BE2C (cell line): Measurements from ENCODE around the gene ERGIC1.

ENCODE experiments used
- DNase-seq: peaks from one replicate; pipeline ENCODE4 v3.0.0-alpha.2; 2020
- H3K27me3 ChIP-seq: fragments of 250-450 bp; sonication (Bioruptor Pico); 2 replicates; pipeline ENCODE4 v1.5.1; 2020; ENCODE audit warnings: mild to moderate bottlenecking
- H3K36me3 ChIP-seq: fragments of 250-450 bp; sonication (Bioruptor Pico); 2 replicates; pipeline ENCODE4 v1.5.1; 2020; ENCODE audit warnings: mild to moderate bottlenecking
- H3K4me1 ChIP-seq: fragments of 250-450 bp; sonication (Bioruptor Pico); 2 replicates; pipeline ENCODE4 v1.5.1; 2020
- H3K4me3 ChIP-seq: 2 replicates; pipeline ENCODE4 v1.5.1; 2011; ENCODE audit warnings: low read depth, low read length
- H3K9me3 ChIP-seq: fragments of 250-450 bp; sonication (Bioruptor Pico); 2 replicates; pipeline ENCODE4 v1.5.1; 2020
- TF ChIP-seq, protein P1 (sequence below): IDR thresholded peaks from 2 replicates; pipeline ENCODE4 v1.5.1; 2012; ENCODE audit warnings: mild to moderate bottlenecking, low read depth, low read length

The ERGIC1 gene

DNA sequence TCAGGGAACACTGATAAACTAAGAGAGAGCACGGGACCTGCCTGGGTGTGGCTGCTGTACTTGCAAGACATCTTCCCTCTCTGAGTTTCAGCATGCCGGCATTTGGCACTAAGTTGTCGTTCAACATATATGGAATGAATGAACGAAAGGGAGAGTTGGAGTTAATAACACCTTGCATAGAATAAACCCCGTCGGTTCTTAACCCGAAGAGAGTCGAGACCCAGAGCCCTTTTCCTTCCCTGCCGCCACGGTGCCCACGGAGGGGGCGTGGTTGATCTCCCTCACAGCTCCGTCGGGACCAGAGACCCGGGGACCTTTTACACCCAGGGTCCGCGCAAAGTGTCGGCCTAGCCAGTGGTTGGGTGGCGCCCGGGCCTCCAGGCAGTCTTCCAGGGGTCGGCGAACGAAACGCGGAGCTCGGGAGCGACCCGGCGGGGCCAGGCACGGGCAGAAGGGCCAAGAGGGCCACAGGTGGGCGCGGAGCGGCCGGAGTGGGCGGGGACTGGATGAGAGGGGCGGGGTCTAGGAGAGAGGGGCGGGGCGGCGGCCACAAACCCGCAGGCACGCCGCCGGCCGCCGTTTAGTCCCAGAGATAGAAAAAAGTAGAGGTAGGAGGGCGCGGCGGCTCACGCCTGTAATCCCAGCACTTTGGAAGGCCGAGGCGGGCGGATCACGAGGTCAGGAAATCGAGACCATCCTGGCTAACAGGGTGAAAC, 124.4 kb downstream of the ERGIC1 start:
- peak; percentile 76 for DNase-seq
- H3K27me3 ChIP-seq, result no peaks in the 10 kb centered on the region
- H3K4me1 ChIP-seq, result peaks cover 4% of the 10 kb centered on the region; the same call in 1 of the 2 replicates

DNA sequence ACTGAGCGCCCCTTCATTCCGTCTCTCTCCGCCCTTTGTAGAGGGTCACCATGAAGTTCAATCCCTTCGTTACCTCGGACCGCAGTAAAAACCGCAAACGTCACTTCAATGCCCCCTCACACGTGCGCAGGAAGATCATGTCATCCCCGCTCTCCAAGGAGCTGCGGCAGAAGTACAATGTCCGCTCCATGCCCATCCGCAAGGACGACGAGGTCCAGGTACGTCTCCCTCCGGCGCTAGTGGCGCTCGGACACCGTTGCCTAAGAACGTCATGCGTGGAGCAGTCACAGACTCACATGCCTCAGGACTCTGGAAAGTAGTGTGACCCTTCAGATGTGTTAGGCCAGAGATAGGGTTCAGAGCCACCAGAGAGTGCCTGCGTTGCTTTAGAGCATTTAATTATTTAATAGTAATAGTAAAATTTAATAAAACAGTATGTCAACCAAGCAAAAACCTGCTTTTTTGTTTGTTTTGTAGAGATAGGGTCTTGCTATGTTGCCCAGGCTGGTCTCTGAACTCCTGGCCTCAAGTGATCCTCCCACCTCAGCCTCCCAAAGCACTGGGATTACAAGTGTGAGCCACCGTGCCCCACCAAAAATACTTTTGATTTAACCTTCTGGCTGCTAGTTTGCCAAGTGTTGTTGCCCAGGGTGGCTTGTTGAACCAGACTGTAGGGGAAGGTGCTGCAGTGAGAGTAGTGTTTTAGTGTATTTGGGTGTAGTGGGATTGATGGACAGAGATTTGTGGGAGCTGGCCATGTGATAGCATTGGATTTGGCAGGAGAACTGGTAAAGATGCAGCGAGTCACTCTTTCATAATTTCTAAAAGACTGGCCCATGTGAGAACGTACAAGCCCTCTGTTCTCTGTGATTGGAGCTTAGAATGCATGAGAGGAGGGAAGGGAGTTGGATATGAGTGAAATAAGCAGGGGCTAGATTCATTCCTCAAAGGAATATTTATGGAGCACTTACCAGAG, 126.1 kb downstream of the ERGIC1 start:
- H3K4me1 ChIP-seq, result peaks cover 4% of the 10 kb centered on the region; the same call in 1 of the 2 replicates
- no peaks in the 10 kb centered on the region for H3K36me3 ChIP-seq
- no peak for DNase-seq
- H3K9me3 ChIP-seq, result no peaks in the 10 kb centered on the region
- H3K27me3 ChIP-seq, result no peaks in the 10 kb centered on the region
- TF ChIP-seq, protein P1, sequence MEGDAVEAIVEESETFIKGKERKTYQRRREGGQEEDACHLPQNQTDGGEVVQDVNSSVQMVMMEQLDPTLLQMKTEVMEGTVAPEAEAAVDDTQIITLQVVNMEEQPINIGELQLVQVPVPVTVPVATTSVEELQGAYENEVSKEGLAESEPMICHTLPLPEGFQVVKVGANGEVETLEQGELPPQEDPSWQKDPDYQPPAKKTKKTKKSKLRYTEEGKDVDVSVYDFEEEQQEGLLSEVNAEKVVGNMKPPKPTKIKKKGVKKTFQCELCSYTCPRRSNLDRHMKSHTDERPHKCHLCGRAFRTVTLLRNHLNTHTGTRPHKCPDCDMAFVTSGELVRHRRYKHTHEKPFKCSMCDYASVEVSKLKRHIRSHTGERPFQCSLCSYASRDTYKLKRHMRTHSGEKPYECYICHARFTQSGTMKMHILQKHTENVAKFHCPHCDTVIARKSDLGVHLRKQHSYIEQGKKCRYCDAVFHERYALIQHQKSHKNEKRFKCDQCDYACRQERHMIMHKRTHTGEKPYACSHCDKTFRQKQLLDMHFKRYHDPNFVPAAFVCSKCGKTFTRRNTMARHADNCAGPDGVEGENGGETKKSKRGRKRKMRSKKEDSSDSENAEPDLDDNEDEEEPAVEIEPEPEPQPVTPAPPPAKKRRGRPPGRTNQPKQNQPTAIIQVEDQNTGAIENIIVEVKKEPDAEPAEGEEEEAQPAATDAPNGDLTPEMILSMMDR, result no peak
- H3K4me3 ChIP-seq, result peak overlapping the region; percentile 90

More for the DNA sequence above, 124.4 kb downstream of the ERGIC1 start:
- Histone ChIP-seq H3K4me3 (peak overlapping the region; percentile 90), H3K36me3 (no peaks in the 10 kb centered on the region), H3K9me3 (no peaks in the 10 kb centered on the region)
- TF ChIP-seq, protein P1, result no peak

DNA sequence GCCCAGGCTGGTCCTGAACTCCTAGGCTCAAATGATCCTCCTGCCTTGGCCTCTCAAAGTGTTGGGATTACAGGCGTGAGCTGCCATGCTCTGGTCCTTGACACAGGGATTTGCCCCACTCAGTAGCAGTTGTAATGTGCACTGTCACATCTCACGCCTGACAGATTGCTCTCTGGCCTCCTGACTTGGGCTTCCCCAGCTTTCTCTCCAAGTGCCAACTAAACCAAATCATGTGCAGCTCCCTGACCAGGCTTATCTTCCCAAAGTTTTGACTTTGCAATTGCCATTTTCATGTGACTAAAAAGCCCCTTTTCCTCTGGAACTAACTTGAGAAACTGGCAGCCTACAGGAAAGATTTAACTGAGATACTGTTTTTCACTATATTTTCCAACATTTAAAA, 135.9 kb downstream of the ERGIC1 start:
- H3K9me3 ChIP-seq, result no peaks in the 10 kb centered on the region
- H3K36me3 ChIP-seq, result peaks cover 8% of the 10 kb centered on the region; the same call in 1 of the 2 replicates
- TF ChIP-seq, protein P1, result no peak
- H3K4me1 ChIP-seq, result no peaks in the 10 kb centered on the region
- no peaks in the 10 kb centered on the region for H3K27me3 ChIP-seq
- H3K4me3 ChIP-seq, result no peak overlapping the region
- DNase-seq, result no peak

DNA sequence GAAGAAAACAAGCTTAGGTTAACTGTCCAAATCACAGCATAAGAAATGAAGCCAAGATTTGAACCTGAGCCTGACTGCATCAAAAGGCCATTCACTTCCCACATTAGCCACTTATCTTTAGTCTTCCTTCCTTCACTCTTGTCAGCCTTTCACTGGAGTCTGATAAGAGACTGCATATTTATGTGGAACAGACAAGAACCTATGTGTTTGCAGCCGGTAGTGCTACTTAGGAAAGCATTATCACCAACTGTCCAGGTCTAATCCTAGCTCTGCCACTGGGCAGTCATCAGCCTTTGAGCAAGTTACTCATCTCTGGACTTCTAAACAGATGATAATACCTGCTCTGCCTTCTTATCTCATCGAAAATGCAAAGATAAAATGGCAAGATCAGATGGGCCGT, 137.4 kb downstream of the ERGIC1 start:
- Histone ChIP-seq H3K4me1 (no peaks in the 10 kb centered on the region), H3K9me3 (no peaks in the 10 kb centered on the region), H3K4me3 (no peak overlapping the region), H3K36me3 (peaks cover 8% of the 10 kb centered on the region; the same call in 1 of the 2 replicates), H3K27me3 (peaks cover 2% of the 10 kb centered on the region; the same call in 1 of the 2 replicates)
- no peak for DNase-seq
- TF ChIP-seq, protein P1, result no peak

DNA sequence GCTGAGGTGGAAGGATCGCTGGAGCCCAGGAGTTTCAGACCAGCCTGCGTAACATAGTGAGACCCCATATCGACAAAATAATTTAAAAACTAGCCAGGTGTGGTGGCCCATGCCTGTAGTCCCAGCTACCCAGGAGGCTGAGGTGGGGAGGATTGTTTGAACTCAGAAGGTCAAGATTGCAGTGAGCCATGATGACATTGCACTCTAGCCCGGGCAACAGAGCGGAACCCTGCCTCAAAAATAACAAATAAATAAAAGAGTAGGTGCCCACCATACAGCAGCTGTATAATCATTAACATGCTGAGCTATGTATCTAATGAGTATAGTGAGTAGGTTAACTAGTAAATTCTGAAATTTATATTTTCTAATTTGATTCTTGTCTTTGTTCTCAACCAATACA, 138.5 kb downstream of the ERGIC1 start:
- Histone ChIP-seq H3K27me3 (peaks cover 5% of the 10 kb centered on the region; the same call in 1 of the 2 replicates), H3K4me1 (no peaks in the 10 kb centered on the region), H3K4me3 (no peak overlapping the region), H3K36me3 (peaks cover 8% of the 10 kb centered on the region; the same call in 1 of the 2 replicates), H3K9me3 (no peaks in the 10 kb centered on the region)
- TF ChIP-seq, protein P1, result no peak
- no peak for DNase-seq
